Superior temporal gyrus (tissue), 1 donor: ENCODE results near the gene PCNX3.
"Not testable (repeated sequence)": the region's sequence is repeated elsewhere in the genome, so short reads cannot be mapped to it uniquely, and the experiment has no call there.

Experiments used
- DNase-seq: peaks from one replicate; pipeline ENCODE4 v3.0.0-alpha.2; 2016; ENCODE audit errors: extremely low spot score

PCNX3 gene

DNA sequence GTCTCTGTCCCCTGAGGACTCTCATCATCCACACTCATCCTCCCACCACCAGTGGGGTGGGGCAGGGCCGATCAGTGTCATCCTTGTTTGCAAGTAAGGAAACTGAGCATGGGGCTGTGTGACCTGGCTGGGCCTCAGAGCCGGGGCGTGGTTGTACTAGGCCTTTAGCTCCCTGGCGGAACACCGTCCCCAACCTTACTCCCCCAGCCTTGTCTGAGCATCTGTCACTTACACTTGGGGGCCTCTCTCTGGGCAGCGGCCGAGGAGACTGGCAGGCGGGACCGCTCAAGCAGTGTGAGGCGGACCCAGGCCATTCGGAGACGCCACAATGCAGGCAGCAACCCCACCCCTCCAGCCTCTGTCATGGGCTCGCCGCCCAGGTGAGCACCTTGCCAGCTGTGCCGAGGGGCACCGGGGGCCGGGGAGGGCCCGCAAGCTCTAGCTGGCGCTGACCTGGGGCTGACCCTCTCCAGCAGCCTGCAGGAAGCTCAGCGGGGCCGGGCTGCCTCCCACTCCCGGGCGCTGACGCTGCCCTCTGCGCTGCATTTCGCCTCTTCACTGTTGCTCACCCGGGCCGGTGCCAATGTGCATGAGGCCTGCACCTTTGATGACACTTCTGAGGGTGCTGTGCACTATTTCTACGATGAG is 3.8 kb downstream of the PCNX3 start:
- DNase-seq = no peak

DNA sequence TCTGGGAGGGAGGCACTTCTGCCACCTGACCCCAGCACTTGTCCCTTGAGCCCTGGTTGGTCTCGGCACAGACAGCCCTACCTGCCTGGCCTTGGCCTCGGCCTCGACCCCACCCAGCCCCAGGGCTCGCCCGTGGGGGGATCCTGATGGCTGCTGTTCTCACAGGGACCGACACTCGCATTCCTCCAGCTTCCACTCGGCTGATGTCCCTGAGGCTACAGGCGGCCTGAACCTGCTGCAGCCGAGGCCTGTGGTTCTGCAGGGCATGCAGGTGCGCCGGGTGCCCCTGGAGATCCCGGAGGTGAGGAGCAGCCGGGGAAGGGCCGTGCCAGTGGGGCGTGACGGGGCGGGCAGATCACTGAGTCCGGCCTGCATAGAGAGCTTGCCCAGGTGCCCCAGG is 5.1 kb downstream of the PCNX3 start:
- no peak for DNase-seq

DNA sequence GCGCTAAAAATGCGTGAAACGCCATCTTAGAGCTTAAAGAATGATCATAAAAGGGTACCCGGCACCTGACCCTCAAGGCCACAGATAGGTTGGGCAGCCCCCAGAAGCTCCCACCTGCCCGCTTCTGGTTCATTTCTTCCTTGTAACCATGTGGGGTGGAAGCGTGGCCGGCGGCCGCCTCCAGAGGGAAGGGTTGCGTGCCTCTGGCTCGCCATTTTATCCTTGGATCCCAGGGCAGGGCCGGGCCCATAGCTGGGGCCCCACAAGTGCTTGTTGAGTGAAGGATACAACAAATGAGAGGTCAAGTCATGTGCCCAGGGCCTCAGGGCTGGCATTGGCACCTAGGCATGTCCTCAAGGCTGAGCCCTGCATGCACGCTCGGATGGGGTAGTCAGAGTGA is 5.9 kb downstream of the PCNX3 start:
- no peak for DNase-seq

DNA sequence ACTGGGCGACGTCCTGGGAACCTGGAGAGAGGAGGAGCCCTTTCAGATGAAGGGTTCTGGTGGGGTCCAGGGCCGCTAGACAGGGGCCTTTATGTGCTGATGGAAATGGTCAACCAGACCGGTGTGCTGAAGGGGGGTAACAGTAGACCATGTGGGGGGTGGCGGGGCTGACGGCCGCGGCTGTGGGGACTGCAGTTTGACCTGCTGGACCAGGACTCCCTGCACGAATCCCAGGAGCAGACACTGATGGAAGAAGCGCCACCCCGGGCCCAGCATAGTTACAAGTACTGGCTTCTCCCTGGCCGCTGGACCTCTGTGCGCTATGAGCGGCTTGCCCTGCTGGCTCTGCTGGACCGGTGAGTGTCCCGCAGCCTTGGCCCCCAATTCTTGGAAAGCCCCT is 6.4 kb downstream of the PCNX3 start:
- DNase-seq = no peak

DNA sequence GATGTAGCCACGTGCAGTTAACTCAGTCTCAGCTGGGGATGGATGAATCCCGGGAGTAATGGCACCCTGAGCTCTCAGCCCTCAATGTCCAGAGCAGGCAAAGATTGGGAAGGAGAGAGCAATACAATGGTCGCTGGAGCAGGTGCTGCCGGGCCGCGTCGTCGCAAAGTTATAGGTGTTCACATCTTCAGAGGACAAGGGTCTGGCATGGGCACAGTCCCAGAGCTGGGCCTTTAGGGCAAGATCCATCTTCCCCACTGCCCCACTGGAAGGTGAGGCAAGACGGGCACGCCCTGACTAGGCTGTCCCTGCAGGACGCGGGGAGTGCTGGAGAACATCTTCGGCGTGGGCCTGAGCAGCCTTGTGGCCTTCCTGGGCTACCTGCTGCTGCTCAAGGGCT is 7.6 kb downstream of the PCNX3 start:
- DNase-seq = no peak

DNA sequence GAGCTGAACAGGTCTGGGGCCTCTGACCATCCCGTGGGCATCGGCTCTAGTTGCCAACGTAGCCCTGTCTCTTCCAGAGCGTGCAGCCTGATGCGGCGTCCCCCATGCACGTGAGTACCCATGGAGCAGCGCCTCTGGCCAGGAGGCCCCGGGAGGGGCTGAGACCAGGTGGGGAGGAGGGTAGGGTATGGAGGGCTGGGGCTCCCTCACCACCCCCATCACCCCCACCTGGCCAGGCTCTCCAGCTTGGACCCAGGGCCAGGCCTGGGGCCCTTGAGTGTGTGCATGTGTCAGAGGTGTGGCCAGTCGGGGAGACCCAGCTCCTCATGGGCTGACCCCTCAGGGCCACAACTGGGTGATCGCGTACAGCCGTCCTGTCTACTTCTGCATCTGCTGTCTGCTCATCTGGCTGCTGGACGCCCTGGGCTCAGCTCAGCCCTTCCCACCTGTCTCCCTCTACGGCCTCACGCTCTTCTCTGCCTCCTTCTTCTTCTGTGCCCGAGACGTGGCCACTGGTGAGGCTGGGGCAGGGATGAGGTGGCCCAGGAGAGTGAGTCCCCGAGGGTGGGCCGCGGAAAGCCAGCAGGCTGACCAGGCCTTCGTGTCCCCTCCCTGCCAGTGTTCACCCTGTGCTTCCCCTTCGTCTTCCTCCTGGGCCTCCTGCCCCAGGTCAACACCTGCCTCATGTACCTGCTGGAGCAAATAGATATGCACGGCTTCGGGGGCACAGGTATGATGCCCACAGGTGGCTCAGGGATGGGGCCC is 8.5 kb downstream of the PCNX3 start:
- DNase-seq = no peak

GRCh38 chr11:65624931-65625627 is 9.5 kb downstream of the PCNX3 start:
- DNase-seq = no peak

- DNase-seq = peak; percentile 82
Measured at GRCh38 chr11:65625628-65626342, 10.2 kb downstream of the PCNX3 start.

- DNase-seq = no peak
Measured at GRCh38 chr11:65627202-65627601, 11.6 kb downstream of the PCNX3 start.

DNA sequence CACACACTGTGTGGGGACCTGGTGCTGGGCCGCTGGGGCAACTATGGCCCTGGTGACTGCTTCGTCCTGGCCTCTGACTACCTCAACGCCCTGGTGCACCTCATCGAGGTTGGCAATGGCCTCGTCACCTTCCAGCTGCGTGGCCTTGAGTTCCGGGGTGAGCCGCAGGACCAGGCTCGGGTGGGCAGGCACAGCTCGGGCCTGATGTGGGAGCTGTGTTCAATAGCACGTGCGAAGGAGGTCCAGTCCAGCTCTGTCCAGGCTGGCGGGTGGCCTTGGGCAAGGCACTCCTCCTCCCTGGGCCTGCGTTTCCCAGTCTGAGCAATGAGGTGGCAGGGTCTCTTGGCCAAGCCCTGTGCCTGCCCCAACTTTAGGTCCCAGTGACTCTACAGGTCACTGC is 14.0 kb downstream of the PCNX3 start:
- DNase-seq = no peak

DNA sequence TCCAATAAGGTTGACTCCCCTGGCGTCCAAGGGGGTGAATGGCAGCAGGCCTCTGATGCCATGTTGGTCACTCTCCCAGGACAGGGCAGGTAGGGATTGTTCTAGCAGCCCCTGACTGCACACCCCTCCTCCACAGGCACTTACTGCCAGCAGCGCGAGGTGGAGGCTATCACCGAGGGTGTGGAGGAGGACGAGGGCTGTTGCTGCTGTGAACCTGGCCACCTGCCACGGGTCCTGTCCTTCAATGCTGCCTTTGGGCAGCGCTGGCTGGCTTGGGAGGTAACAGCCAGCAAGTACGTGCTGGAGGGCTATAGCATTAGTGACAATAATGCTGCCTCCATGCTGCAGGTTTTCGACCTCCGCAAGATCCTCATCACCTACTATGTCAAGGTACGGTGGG is 14.6 kb downstream of the PCNX3 start:
- DNase-seq = no peak

GRCh38 chr11:65633390-65634108 is 18.0 kb downstream of the PCNX3 start:
- no peak for DNase-seq

GRCh38 chr11:65634109-65634436 is 18.5 kb downstream of the PCNX3 start:
- no peak for DNase-seq

DNA sequence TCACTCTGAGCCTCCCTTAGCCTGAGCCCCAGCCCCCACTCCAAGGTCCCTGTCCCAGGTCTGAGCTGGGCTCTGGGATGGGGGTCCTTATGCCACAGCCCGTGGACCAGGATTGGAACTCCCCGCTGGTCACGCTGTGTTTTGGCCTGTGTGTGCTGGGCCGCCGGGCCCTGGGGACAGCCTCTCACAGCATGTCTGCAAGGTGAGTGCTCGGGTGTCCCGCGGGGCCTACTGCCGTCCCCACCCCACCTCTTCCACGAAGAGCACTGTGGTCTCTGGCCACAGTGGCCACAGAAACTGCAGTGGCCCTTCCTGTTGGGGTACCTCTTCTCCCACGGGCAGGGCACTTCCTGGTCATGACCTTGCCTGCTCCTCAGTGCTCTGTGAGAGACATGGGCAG is 18.9 kb downstream of the PCNX3 start:
- no peak for DNase-seq

DNA sequence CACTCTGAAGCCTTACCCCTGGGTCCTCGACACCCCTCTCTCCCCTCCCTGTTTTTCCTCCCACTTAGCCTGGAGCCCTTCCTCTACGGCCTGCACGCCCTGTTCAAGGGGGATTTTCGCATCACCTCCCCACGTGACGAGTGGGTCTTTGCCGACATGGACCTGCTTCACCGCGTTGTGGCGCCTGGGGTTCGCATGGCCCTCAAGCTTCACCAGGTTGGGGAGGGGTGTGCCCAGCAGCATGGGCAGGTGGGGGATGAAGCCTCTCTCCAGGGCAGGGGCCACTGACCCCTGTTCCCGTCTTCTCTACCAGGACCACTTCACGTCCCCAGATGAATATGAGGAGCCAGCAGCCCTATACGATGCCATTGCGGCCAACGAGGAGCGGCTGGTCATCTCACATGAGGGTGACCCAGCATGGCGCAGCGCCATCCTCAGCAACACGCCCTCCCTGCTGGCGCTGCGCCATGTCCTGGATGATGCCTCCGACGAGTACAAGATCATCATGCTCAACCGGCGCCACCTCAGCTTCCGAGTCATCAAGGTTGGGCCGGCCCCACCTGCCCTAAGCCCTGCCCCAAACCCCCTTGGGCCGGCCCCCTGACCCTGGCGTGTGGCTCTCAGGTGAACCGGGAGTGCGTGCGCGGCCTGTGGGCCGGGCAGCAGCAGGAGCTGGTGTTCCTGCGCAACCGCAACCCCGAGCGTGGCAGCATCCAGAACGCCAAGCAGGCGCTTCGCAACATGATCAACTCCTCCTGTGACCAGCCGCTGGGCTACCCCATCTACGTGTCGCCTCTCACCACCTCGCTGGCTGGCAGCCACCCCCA is 19.5 kb downstream of the PCNX3 start:
- no peak for DNase-seq

GRCh38 chr11:65636108-65637031 is 20.8 kb downstream of the PCNX3 start:
- DNase-seq = no peak

- DNase-seq = no peak
Measured at GRCh38 chr11:65637032-65637557, 21.5 kb downstream of the PCNX3 start.

- peak; percentile 63 for DNase-seq
Measured at GRCh38 chr11:65637794-65638419, 22.3 kb downstream of the PCNX3 start, which contains the start of gene SIPA1. TSS of gene SIPA1 (plus strand) at chr11:65638101. CDS start at chr11:65640922, 2,821 bp downstream.

GRCh38 chr11:65639228-65639597 is 23.6 kb downstream of the PCNX3 start:
- not testable (repeated sequence) for DNase-seq
